Bronchial smooth muscle cell (primary cell): ENCODE measurements around the gene DCN. TPM values are rescaled to one million over a fixed set of nuclear protein-coding genes. Genes with fewer than 3 reads are reported as not detected.

Experiments used
- total RNA-seq: library from RNA; depleted of rRNA; stranded (reverse); fragments of >200 nt; gene quantifications from 2 replicates; pipeline ENCODE4 v1.2.1, GENCODE V29; 2014

DCN gene, protein sequence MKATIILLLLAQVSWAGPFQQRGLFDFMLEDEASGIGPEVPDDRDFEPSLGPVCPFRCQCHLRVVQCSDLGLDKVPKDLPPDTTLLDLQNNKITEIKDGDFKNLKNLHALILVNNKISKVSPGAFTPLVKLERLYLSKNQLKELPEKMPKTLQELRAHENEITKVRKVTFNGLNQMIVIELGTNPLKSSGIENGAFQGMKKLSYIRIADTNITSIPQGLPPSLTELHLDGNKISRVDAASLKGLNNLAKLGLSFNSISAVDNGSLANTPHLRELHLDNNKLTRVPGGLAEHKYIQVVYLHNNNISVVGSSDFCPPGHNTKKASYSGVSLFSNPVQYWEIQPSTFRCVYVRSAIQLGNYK
- total RNA-seq = 1,434 and 3,853 TPM in 2 replicates

DNA sequence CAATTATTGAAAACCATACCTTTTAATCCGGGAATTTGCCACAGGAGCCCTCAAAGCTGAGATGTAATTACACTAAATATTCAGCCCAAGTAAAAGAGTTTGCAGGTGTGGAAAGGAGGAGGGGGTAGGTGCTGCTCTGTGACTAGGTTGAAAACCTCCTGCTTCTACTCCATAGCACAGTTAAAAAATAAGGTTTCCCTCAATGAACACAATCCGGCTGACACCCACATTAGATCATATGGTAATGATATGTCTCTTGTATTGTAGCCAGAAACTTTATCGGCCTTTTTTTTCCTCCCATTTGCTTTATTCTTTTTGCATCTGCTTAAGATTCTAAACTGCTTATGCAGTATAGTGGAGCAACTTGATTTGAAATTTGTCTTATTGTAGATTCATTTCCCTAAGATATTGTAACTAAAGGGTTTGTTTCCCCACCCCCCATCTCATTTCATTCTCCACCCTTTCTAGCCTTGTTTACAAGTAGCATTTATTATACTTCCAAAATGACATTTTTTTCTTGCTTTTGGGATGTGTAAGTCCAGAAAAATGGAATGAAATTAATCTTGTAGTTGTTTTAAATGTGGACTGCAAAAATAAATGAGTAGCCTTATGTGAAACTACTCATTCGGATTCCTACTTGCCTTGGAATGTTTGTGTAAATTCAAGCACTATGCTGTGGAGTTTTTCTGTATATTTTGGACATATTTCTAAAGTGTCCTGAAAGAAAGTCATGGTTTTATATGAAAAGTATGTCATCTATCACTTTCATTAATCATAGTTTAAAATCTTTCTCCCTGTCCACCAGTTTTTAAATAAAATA, at the start of gene DCN:
Gene DCN, minus strand, starts transcription at position 182 of the 820 bp plus-strand sequence. CDS start 4,265 bp downstream, outside the sequence.

DNA sequence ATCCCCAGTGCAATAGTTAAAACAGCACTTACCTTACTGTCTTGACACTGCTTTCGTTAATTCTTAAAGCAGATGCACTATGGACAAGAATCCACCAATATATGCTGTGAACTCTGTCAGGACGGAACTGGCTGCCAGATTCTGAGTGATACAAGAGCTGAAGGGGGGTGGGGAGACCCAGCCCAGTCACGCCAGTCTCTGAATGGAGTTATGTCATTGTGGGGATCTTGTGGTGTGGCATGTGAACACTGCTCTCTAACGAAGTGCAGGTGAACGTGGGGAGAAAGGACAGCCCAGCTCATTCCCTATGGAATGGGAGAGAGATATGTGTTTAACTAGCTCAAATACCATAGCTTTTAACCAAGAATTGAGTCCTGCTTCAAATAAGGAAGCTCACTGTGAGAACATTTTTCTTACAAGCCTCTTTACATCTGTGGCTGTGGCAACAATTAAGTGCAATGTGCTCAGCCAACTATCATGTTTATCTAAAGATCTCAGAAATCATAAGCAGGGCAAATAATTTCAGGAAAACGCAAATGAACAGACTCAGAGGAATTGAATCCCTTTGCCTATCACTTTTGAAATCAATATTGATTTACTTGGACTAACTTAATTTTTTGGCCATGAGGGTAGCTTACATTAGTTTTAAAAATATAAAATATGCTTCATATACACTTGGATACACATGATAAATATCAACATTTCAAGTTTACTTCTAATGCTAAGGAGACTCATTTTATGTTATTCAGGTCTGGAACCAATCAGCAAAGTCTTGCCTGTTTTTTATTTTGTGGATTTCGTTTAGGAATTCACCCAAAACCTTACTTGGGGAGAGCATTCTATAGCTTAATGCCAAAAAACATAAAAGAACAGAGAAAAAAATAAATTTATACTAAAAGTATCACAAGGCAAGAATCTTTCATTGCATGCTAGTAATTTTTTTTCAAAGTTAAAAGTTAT, 71.0 kb downstream of the DCN start, which contains the start of gene LUM:
Gene LUM, minus strand, starts transcription at position 129 of the 960 bp plus-strand sequence. CDS start 2,515 bp downstream, outside the sequence.

Other genes starting within 250 kb of the DCN start
- not detected in 2 replicates for gene CCER1, start 227.6 kb downstream of the DCN start, total RNA-seq
- not detected in 2 replicates for gene EPYC, start 177.8 kb downstream of the DCN start, total RNA-seq
- not detected in 2 replicates for gene KERA, start 124.8 kb downstream of the DCN start, total RNA-seq
- 359 and 496 TPM in 2 replicates for gene LUM, start 71.3 kb downstream of the DCN start, total RNA-seq